Nephron (organoid): ENCODE results near the gene HIGD2A.

Experiments used
- H3K27ac Mint-ChIP-seq, 3 experiments: 2 replicates each; pipeline ENCODE4 v1.8.0; 2020; ENCODE audit warnings: mixed read lengths in 3 of 3, mild to moderate bottlenecking in 2 of 3, moderate library complexity in 1 of 3
- H3K27me3 Mint-ChIP-seq: 2 replicates; pipeline ENCODE4 v1.8.0; 2021; ENCODE audit warnings: low read depth, mild to moderate bottlenecking, moderate library complexity, mixed read lengths
- H3K36me3 Mint-ChIP-seq: 2 replicates; pipeline ENCODE4 v1.8.0; 2020; ENCODE audit warnings: low read depth, mixed read lengths
- H3K4me1 Mint-ChIP-seq: 2 replicates; pipeline ENCODE4 v1.8.0; 2020; ENCODE audit warnings: mixed read lengths
- H3K4me3 Mint-ChIP-seq, 3 experiments: 2 replicates each; pipeline ENCODE4 v1.8.0; 2020; ENCODE audit warnings: mild to moderate bottlenecking in 3 of 3, mixed read lengths in 3 of 3, moderate library complexity in 2 of 3
- H3K9me3 Mint-ChIP-seq: 2 replicates; pipeline ENCODE4 v1.8.0; 2020; ENCODE audit warnings: mixed read lengths
- TF ChIP-seq, protein P1 (sequence below), 3 experiments: fragments of 200-600 bp; sonication (generic); IDR thresholded peaks; one replicate each; pipeline ENCODE4 v1.5.0; 2021; ENCODE audit warnings: antibody characterized with exemption in 3 of 3; ENCODE audit not compliant: unreplicated experiment in 3 of 3

The HIGD2A gene

DNA sequence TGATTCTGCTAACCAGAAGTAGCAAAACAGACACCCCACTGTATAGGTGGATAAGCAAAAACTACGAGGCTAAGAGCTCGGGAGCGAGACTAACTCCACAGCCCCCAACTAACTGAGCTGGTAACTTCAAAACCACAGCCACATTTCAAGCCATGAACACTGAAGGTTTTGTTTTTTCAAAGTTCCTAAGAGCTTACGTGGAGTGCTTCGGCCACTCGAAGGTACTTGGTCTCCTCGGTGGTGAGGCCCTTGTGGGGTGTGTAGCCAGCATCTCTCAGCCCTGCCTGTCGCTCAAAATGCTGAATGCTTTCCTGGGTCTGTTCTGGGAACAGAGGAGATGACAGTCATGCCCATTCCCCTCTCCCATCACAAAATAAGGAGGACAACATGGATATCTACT, 38.1 kb upstream of the HIGD2A start:
- Mint-ChIP-seq H3K4me1 (peaks cover 13% of the 10 kb centered on the region), H3K4me3 (no peak overlapping the region), H3K27ac (no peak overlapping the region), H3K9me3 (no peaks in the 10 kb centered on the region), H3K27me3 (no peaks in the 10 kb centered on the region), H3K36me3 (peaks cover 87% of the 10 kb centered on the region)
- TF ChIP-seq, protein P1, sequence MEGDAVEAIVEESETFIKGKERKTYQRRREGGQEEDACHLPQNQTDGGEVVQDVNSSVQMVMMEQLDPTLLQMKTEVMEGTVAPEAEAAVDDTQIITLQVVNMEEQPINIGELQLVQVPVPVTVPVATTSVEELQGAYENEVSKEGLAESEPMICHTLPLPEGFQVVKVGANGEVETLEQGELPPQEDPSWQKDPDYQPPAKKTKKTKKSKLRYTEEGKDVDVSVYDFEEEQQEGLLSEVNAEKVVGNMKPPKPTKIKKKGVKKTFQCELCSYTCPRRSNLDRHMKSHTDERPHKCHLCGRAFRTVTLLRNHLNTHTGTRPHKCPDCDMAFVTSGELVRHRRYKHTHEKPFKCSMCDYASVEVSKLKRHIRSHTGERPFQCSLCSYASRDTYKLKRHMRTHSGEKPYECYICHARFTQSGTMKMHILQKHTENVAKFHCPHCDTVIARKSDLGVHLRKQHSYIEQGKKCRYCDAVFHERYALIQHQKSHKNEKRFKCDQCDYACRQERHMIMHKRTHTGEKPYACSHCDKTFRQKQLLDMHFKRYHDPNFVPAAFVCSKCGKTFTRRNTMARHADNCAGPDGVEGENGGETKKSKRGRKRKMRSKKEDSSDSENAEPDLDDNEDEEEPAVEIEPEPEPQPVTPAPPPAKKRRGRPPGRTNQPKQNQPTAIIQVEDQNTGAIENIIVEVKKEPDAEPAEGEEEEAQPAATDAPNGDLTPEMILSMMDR (IDR thresholded peaks at IDR 0.05; ENCODE audit: unreplicated experiment in 3 of 3), result no peak

DNA sequence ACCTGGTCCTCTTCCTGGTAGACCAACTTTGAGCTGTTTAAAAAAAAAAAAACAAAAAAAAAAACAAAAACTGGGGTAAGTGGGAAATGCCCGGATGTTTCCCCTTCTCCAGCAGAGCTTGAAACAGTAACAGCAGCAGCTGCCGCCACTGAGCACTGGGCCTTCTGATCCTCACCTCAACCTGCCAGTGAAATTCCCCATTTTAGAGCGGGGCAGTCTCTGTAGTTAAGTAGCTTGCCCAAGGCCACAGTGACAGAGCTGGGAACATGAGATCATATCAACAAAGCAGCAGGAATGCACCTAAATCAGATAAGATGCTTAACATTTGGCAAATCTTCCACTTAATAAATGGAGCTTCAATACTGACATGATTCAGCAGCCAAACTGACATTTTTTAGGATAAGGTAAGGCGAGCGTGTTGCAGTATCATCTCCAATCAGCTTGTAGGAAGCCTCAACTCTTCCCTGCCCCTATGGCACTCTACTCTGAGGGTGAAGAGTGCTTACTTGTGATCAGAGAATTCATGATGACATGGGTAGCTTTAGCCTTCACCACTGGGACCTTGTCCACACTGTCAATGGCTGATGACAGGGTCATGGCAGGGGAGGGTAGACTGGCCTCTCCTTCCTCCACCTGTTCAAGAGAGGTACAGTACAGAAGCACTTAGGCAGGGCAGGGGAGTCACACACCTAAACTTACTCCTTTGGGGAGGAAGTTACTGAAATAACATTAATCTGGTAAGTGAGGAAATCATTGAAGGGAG, 36.3 kb upstream of the HIGD2A start:
- Mint-ChIP-seq H3K4me1 (peaks cover 14% of the 10 kb centered on the region), H3K27me3 (no peaks in the 10 kb centered on the region), H3K36me3 (peaks cover 80% of the 10 kb centered on the region), H3K4me3 (no peak overlapping the region), H3K9me3 (no peaks in the 10 kb centered on the region), H3K27ac (no peak overlapping the region)
- TF ChIP-seq, protein P1 (IDR thresholded peaks at IDR 0.05; ENCODE audit: unreplicated experiment in 3 of 3), result no peak

DNA sequence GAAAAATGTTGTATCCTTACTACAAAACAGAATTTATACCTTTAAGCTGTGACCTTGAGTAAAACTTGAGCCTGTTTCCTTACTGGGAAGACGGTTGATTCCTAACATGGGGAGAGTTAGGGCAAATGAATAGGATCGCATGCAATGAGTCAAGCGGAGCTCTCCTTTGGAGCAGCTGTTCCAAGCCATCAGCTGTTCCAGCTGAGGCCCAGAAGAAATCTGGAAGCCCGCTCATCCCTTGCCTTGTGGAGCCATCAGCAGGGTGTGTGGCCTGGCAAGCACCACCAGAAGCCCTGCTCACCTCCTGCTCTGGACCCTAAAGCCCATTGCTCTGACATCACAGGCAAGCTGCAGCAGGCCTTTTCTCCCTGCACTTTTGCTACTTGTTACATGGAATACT, 35.0 kb upstream of the HIGD2A start:
- Mint-ChIP-seq H3K4me1 (peaks cover 17% of the 10 kb centered on the region), H3K27me3 (no peaks in the 10 kb centered on the region), H3K36me3 (peaks cover 78% of the 10 kb centered on the region), H3K27ac (no peak overlapping the region), H3K4me3 (no peak overlapping the region), H3K9me3 (no peaks in the 10 kb centered on the region)
- TF ChIP-seq, protein P1 (IDR thresholded peaks at IDR 0.05; ENCODE audit: unreplicated experiment in 3 of 3), result no peak

DNA sequence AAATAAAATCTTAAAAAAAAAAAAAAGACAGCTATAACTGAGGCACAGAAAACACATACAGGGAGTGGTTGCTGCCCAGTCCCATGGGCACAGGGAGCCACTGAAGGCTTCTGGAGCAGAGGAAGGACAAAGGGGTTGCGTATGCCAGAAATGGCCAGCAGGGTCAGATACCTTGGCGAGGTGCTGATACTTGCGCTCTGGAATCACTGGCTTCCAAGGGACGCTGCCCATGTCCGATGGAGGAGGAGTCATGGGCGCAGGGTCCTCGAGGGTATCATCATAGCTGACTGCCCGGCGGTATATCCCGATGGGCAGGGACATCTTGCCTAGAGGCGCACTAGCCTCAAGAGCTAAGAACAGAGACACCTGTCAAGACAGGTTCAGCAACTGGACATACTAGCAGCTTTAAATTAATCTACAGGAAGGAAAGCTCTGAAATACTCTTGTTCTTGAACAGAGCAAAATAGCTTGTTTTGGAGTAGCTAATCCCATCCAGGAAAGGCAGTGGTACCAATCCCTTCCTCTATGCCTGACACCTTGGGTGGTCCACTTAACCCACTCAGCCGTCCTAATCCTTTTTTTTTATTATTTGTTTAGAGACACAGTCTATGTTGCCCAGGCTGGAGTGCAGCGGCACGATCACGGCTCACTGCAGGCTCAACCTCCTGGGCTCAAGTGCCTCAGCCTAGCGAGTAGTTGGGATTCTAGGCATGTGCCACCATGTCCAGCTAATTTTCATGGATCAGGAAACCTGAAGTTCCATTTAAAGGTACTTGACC, 33.0 kb upstream of the HIGD2A start:
- H3K27me3 Mint-ChIP-seq, result no peaks in the 10 kb centered on the region
- no peak overlapping the region for H3K27ac Mint-ChIP-seq
- peaks cover 24% of the 10 kb centered on the region for H3K4me1 Mint-ChIP-seq
- TF ChIP-seq, protein P1 (IDR thresholded peaks at IDR 0.05; ENCODE audit: unreplicated experiment in 3 of 3), result no peak
- H3K36me3 Mint-ChIP-seq, result peaks cover 58% of the 10 kb centered on the region
- no peaks in the 10 kb centered on the region for H3K9me3 Mint-ChIP-seq
- no peak overlapping the region for H3K4me3 Mint-ChIP-seq

DNA sequence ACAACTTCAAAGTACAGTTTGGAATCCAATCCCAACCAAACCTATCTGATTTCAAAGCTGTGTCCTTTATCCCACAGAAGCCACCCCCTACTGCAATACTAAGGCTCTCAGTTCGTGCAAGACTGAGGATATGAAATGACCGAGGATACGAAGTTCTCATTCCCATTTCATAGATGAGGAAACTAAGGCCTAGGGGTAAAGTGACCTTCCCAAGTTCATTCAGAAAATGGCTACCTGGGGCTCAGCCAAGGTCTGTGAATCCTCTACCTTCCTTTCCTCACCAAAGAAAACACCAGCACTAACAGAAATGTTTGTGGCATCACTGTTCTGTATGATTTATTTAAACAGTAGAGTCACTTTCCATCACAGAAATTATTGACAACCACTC, 32.4 kb upstream of the HIGD2A start:
- Mint-ChIP-seq H3K4me1 (peaks cover 24% of the 10 kb centered on the region), H3K27ac (no peak overlapping the region), H3K9me3 (no peaks in the 10 kb centered on the region), H3K27me3 (no peaks in the 10 kb centered on the region), H3K4me3 (no peak overlapping the region), H3K36me3 (peaks cover 54% of the 10 kb centered on the region)
- TF ChIP-seq, protein P1 (IDR thresholded peaks at IDR 0.05; ENCODE audit: unreplicated experiment in 3 of 3), result no peak
